ENCODE data around the gene ARF3.
A peak's percentile ranks its signal among the peaks of the same experiment; 100 is the strongest.

Gene ARF3

DNA sequence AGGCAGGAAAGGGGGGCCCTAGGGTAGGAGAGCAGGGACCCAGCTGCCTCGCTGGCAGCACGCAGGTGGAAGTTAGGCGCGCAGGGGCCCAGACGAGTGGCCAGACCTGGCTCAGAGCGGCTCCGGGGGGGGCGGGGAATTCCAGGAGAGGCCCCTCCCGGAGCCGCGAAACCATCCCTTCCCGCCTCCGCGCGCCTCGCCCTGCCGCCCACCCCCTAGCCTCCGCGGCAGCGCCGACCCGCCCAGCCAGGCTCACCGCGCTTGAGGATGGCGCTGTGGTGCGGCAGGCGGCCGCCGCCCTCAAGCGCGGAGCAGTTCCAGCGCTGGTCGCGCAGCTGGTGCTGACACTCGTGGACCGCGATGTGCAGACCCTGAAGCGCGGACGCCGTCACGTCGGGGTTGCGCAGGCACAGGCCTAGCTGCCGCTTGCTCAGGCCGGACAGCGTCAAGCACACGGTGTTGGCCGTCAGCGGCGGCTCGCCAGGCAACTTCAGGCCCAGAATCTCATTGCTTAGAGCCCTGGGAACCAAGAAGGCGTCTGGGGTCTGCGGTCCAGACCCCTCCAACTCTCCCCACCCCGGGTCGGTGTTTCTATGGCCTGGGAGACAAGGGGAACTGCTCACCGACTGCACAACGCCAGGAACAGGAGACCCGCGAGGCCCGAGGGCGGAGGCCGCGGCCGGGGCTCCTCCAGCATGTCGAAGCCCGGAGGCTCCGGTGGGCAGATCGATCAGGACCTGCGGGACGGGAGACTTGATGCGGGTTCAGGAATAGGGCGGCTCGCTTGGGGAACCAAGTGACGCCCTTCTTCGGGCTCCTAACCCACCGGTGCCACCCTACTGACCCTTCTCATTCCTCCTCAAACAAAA lies 12.8 kb upstream of the ARF3 start:
- no peak overlapping the region for H3K4me3 ChIP-seq (ENCODE audit: low read length)
- no peak for DNase-seq (ENCODE audit: low read depth)
- TF ChIP-seq, protein P1, sequence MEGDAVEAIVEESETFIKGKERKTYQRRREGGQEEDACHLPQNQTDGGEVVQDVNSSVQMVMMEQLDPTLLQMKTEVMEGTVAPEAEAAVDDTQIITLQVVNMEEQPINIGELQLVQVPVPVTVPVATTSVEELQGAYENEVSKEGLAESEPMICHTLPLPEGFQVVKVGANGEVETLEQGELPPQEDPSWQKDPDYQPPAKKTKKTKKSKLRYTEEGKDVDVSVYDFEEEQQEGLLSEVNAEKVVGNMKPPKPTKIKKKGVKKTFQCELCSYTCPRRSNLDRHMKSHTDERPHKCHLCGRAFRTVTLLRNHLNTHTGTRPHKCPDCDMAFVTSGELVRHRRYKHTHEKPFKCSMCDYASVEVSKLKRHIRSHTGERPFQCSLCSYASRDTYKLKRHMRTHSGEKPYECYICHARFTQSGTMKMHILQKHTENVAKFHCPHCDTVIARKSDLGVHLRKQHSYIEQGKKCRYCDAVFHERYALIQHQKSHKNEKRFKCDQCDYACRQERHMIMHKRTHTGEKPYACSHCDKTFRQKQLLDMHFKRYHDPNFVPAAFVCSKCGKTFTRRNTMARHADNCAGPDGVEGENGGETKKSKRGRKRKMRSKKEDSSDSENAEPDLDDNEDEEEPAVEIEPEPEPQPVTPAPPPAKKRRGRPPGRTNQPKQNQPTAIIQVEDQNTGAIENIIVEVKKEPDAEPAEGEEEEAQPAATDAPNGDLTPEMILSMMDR (conservative IDR thresholded peaks at IDR 0.05; ENCODE audit: low read length), result no peak

GRCh38 chr12:48969160-48969771 lies 12.0 kb upstream of the ARF3 start:
- TF ChIP-seq, protein P1 (conservative IDR thresholded peaks at IDR 0.05; ENCODE audit: low read length), result no peak
- no peak for DNase-seq (ENCODE audit: low read depth)
- H3K4me3 ChIP-seq (ENCODE audit: low read length), result no peak overlapping the region

GRCh38 chr12:48968467-48968866 lies 11.2 kb upstream of the ARF3 start:
- DNase-seq (ENCODE audit: low read depth), result no peak
- TF ChIP-seq, protein P1 (conservative IDR thresholded peaks at IDR 0.05; ENCODE audit: low read length), result no peak
- H3K4me3 ChIP-seq (ENCODE audit: low read length), result no peak overlapping the region

DNA sequence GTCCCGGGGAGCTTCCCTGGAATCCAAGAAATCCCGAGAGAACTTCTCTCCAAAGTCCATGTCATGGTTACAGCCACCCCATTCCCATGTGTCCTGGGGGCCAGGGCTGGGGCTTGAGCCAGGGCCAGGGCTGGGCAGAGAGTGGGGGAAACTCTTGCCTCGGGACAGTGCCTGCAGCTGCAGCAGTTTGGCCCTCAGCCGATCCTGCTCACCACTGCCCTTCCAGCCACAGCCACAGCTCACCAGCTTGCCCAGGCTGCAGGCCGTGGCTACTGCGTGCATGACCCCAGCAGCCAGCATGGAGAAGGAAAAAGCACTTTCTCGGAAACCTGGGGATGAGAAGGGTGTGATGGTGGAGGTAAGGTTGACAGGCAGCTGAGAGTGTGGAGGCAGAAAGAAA lies 10.7 kb upstream of the ARF3 start:
- no peak overlapping the region for H3K4me3 ChIP-seq (ENCODE audit: low read length)
- TF ChIP-seq, protein P1 (conservative IDR thresholded peaks at IDR 0.05; ENCODE audit: low read length), result no peak
- no peak for DNase-seq (ENCODE audit: low read depth)

DNA sequence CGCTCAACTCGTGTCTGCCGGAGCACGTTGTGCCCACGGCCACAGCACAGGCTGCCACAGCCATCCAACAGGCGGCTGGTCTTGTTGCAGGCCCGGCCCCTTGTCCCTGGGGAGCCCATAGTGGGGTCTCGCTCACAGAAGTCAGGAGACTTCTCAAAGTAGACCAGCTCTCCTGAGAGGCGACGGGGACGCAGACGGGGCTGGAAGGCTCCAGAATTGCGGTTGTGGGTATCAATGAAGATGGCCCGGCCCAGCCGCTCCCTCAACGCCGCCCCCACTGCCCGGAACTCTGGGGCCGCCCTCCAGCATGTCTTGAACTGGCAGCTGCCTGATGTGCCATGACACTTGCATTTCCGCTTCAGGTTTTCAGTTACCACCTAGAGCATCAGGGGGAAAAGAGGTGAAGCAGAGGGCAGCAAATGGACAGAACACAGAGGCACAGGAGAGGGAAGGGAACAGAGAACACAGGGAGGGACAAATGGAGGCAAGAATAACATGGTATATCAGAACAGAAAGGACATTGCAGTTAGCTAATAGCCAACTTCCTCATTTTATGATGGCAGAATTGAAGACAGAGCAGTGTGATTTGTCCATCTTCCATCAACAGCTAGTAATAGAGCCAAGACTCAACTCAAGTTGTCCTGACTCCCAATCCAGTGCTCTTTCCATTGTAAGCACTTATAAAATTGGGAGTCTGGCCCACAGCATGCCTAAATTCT lies 9.0 kb upstream of the ARF3 start:
- DNase-seq (ENCODE audit: low read depth), result no peak
- TF ChIP-seq, protein P1 (conservative IDR thresholded peaks at IDR 0.05; ENCODE audit: low read length), result no peak
- no peak overlapping the region for H3K4me3 ChIP-seq (ENCODE audit: low read length)

- DNase-seq (ENCODE audit: low read depth), result peak; percentile 33
- TF ChIP-seq, protein P1 (conservative IDR thresholded peaks at IDR 0.05; ENCODE audit: low read length), result peak; percentile 54
- no peak overlapping the region for H3K4me3 ChIP-seq (ENCODE audit: low read length)
Measured at GRCh38 chr12:48965298-48965838, 8.1 kb upstream of the ARF3 start.

Data from AG10803 (cell line).